HFFc6 (cell line): ENCODE results near the gene TNS3. TPM values are rescaled to one million over a fixed set of nuclear protein-coding genes. Genes with fewer than 3 reads are reported as not detected.

Experiments
- DNase-seq: peaks from one replicate; pipeline ENCODE4 v3.0.0-alpha.2; 2018
- H3K27ac Mint-ChIP-seq: 2 replicates; pipeline ENCODE4 v1.8.0; 2020; ENCODE audit warnings: mild to moderate bottlenecking, mixed read lengths
- H3K27me3 Mint-ChIP-seq: 2 replicates; pipeline ENCODE4 v1.8.0; 2021; ENCODE audit warnings: mild to moderate bottlenecking, moderate library complexity, mixed read lengths; ENCODE audit not compliant: insufficient read depth
- H3K36me3 Mint-ChIP-seq: 2 replicates; pipeline ENCODE4 v1.8.0; 2021; ENCODE audit warnings: low read depth, mixed read lengths
- H3K4me1 Mint-ChIP-seq: 2 replicates; pipeline ENCODE4 v1.8.0; 2020; ENCODE audit warnings: low read depth, mixed read lengths
- H3K4me3 Mint-ChIP-seq: 2 replicates; pipeline ENCODE4 v1.8.0; 2020; ENCODE audit warnings: mild to moderate bottlenecking, moderate library complexity, mixed read lengths
- H3K9me3 Mint-ChIP-seq: 2 replicates; pipeline ENCODE4 v1.8.0; 2020; ENCODE audit warnings: mild to moderate bottlenecking, mixed read lengths
- CTCF ChIP-seq: fragments of 200-600 bp; sonication (generic); IDR thresholded peaks from 2 replicates; pipeline ENCODE4 v1.5.0; 2021; ENCODE audit warnings: antibody characterized with exemption, mild to moderate bottlenecking
- total RNA-seq, 6 experiments: library from RNA; stranded (reverse); fragmentation: NEBNext Ultra II Directional; extraction: Animal tissue kit (Norgen Biotek cat#: 25700); gene quantifications; 2 replicates in 1 of 6; 3 replicates in 5 of 6; pipeline ENCODE4 v1.2.3, GENCODE V29; 2021

The TNS3 gene
- total RNA-seq, 6 experiments from 2014 or later: 50.8 to 77.0 (median 67.8) TPM

GRCh38 chr7:47369736-47370135 lies 212.2 kb downstream of the TNS3 start:
- no peak for DNase-seq
- H3K4me3 Mint-ChIP-seq: no peak overlapping the region
- no peaks in the 10 kb centered on the region for H3K9me3 Mint-ChIP-seq
- peaks cover 12% of the 10 kb centered on the region for H3K4me1 Mint-ChIP-seq
- peaks cover 15% of the 10 kb centered on the region for H3K36me3 Mint-ChIP-seq
- H3K27me3 Mint-ChIP-seq: no peaks in the 10 kb centered on the region; the same call in none of the 2 replicates
- no peak for TF ChIP-seq CTCF
- H3K27ac Mint-ChIP-seq: no peak overlapping the region

DNA sequence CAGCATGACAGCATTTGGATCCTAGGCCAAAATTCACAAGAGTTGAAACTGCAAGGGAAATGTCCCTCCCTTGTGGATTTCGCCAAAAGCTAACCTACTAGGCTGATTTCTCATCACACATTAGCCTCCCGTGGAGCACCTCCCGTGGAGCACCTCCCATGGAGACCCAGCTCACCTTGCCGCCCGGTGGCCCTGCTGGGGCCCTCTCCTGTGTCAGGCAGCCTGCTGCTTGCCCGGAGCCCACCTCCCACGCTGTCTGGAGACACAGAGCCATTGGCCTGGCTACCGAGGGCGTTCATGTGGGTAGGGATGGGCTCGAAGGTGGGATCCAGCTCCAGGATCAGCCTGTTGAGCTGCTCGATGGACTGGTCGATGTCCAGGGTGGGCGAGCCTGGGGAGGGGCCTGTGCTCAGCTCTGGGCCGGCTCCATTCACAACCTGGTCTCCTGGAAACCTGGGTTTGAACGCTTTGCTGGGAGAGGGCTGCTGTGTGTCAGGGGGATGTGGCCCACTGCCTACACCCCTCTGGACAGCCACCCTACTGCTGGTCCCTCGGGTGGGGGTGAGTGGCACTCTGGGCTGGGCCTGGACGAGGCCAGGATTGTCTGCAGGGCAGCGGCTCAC lies 213.6 kb downstream of the TNS3 start:
- H3K4me1 Mint-ChIP-seq: peaks cover 10% of the 10 kb centered on the region
- H3K4me3 Mint-ChIP-seq: no peak overlapping the region
- H3K9me3 Mint-ChIP-seq: no peaks in the 10 kb centered on the region
- H3K27me3 Mint-ChIP-seq: no peaks in the 10 kb centered on the region; the same call in none of the 2 replicates
- H3K36me3 Mint-ChIP-seq: peaks cover 10% of the 10 kb centered on the region; the same call in 1 of the 2 replicates
- TF ChIP-seq CTCF: no peak
- no peak for DNase-seq
- H3K27ac Mint-ChIP-seq: no peak overlapping the region

DNA sequence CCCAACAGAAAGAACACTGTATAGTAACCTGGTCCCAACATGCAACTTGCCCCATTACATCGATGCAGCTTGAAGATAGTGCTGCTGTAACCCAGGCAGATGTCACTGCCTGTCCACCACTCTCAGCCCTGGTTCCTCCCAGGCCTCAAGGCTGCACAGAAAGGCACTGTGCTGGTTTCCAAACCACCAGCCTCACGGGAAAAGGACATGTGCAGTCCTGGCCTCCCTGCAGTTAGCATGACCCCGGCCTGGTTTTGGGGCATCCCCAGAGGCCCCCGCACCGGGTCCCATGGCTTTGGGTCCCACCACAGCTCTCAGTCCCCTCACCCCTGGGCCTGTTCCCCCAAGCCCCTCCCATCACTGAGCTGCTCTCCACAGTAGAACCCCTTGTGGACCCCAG lies 214.5 kb downstream of the TNS3 start:
- Mint-ChIP-seq H3K36me3 (peaks cover 10% of the 10 kb centered on the region; the same call in 1 of the 2 replicates), H3K4me3 (no peak overlapping the region), H3K27ac (no peak overlapping the region), H3K27me3 (no peaks in the 10 kb centered on the region; the same call in none of the 2 replicates), H3K9me3 (no peaks in the 10 kb centered on the region), H3K4me1 (peaks cover 9% of the 10 kb centered on the region)
- DNase-seq: no peak
- no peak for TF ChIP-seq CTCF

- Mint-ChIP-seq H3K27ac (no peak overlapping the region), H3K36me3 (peaks cover 10% of the 10 kb centered on the region; the same call in 1 of the 2 replicates), H3K27me3 (no peaks in the 10 kb centered on the region; the same call in none of the 2 replicates), H3K4me1 (peaks cover 5% of the 10 kb centered on the region), H3K4me3 (no peak overlapping the region), H3K9me3 (no peaks in the 10 kb centered on the region)
- DNase-seq: no peak
- no peak for TF ChIP-seq CTCF
These were observed 215.0 kb downstream of the TNS3 start for GRCh38 chr7:47366960-47367359.

DNA sequence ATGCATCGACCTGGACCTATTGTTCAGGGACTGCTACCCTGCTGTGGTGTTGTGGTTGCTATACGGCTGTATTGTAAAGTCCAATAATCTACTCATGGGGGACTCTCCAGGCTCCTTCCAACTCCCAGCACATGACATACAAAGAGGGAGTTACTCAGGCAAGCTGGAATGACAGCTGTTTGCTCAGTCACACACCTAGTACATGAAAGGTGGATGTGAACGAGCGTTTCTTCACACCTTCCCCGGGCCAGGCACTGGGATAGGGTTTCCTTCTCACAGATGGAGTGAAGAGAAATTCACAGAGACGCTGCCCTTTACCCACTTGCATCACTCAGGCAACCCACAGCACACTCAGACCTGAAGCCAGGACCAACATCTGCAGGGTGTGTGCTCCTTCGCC lies 215.7 kb downstream of the TNS3 start:
- DNase-seq: no peak
- Mint-ChIP-seq H3K27ac (no peak overlapping the region), H3K4me3 (no peak overlapping the region), H3K27me3 (peaks cover 5% of the 10 kb centered on the region), H3K4me1 (no peaks in the 10 kb centered on the region), H3K36me3 (peaks cover 12% of the 10 kb centered on the region; the same call in 1 of the 2 replicates), H3K9me3 (no peaks in the 10 kb centered on the region)
- TF ChIP-seq CTCF: no peak
